ENCODE data around the gene ALOX12.
"Not testable (repeated sequence)": the region's sequence is repeated elsewhere in the genome, so short reads cannot be mapped to it uniquely, and the experiment has no call there.

ALOX12 gene

GRCh38 chr17:7023576-7024401, 27.9 kb downstream of the ALOX12 start:
- DNase-seq = no peak

- DNase-seq = no peak
Measured at GRCh38 chr17:7024402-7024785, 28.5 kb downstream of the ALOX12 start.

GRCh38 chr17:7025245-7025644, 29.4 kb downstream of the ALOX12 start:
- no peak for DNase-seq

GRCh38 chr17:7026471-7027115, 30.7 kb downstream of the ALOX12 start:
- no peak for DNase-seq

GRCh38 chr17:7027335-7027734, 31.5 kb downstream of the ALOX12 start:
- no peak for DNase-seq

GRCh38 chr17:7029096-7029495, 33.2 kb downstream of the ALOX12 start:
- DNase-seq = no peak

- no peak for DNase-seq
Measured at GRCh38 chr17:7029659-7030058, 33.8 kb downstream of the ALOX12 start.

GRCh38 chr17:7034955-7035590, 39.2 kb downstream of the ALOX12 start:
- DNase-seq = no peak

GRCh38 chr17:7035591-7036368, 39.9 kb downstream of the ALOX12 start, which contains the start of gene SLC16A13:
Gene SLC16A13, plus strand, starts transcription at chr17:7036015. Its CDS starts 368 bp downstream, at chr17:7036383.
- DNase-seq = peak; percentile 68

- no peak for DNase-seq
Measured at GRCh38 chr17:7038025-7038862, 42.4 kb downstream of the ALOX12 start.

GRCh38 chr17:7039832-7040231, 44.0 kb downstream of the ALOX12 start:
- no peak for DNase-seq

- DNase-seq = no peak
Measured at GRCh38 chr17:7041607-7042500, 46.0 kb downstream of the ALOX12 start.

- DNase-seq = no peak
Measured at GRCh38 chr17:7042501-7043181, 46.8 kb downstream of the ALOX12 start.

GRCh38 chr17:7043182-7043496, 47.3 kb downstream of the ALOX12 start:
- no peak for DNase-seq

- DNase-seq = no peak
Measured at GRCh38 chr17:7043497-7044198, 47.8 kb downstream of the ALOX12 start, which contains the start of gene SLC16A11. Gene SLC16A11, minus strand, starts transcription at chr17:7044092. Its CDS starts 579 bp downstream, at chr17:7043513.

GRCh38 chr17:7045492-7046126, 49.8 kb downstream of the ALOX12 start:
- no peak for DNase-seq

- DNase-seq = no peak
Measured at GRCh38 chr17:7046127-7046724, 50.4 kb downstream of the ALOX12 start.

GRCh38 chr17:7046725-7047397, 51.0 kb downstream of the ALOX12 start:
- not testable (repeated sequence) for DNase-seq

Measured in KG1 (cell line).